GM23338 (cell line): ENCODE results near the gene CATSPERD. TPM values are rescaled to one million over a fixed set of nuclear protein-coding genes. Genes with fewer than 3 reads are reported as not detected.
A peak's percentile ranks its signal among the peaks of the same experiment; 100 is the strongest.

ENCODE experiments used
- ATAC-seq: fragments of 200-7000 bp; cut with Tn5 transposase; 3 replicates; pipeline ENCODE4 v1.9.1; 2020
- DNase-seq: peaks from one replicate; pipeline ENCODE4 v3.0.0-alpha.2; 2015; ENCODE audit warnings: low spot score
- H2AFZ ChIP-seq: fragments of 200-600 bp; sonication (generic); 2 replicates; pipeline ENCODE4 v1.8.0; 2016; ENCODE audit warnings: antibody characterized with exemption, mild to moderate bottlenecking, moderate library complexity
- H3F3A ChIP-seq: fragments of 200-600 bp; sonication (generic); replicated peaks from 2 replicates; pipeline ENCODE4 v1.8.0; 2017; ENCODE audit warnings: antibody characterized with exemption, mixed run types, low read depth
- H3K27ac ChIP-seq: fragments of 200-600 bp; sonication (generic); 2 replicates; pipeline ENCODE4 v1.6.1; 2016; ENCODE audit warnings: low read depth
- H3K27me3 ChIP-seq: fragments of 200-600 bp; sonication (generic); 2 replicates; pipeline ENCODE4 v1.8.0; 2016; ENCODE audit warnings: mild to moderate bottlenecking, mixed run types, moderate library complexity; ENCODE audit not compliant: insufficient read depth
- H3K36me3 ChIP-seq: fragments of 200-600 bp; sonication (generic); 2 replicates; pipeline ENCODE4 v1.8.0; 2016; ENCODE audit warnings: mild to moderate bottlenecking; ENCODE audit not compliant: insufficient read depth
- H3K4me1 ChIP-seq: fragments of 200-600 bp; sonication (generic); 2 replicates; pipeline ENCODE4 v1.8.0; 2016; ENCODE audit warnings: mild to moderate bottlenecking, moderate library complexity; ENCODE audit not compliant: insufficient read depth
- H3K4me2 ChIP-seq: fragments of 200-600 bp; sonication (generic); 2 replicates; pipeline ENCODE4 v1.7.1; 2017; ENCODE audit warnings: mixed run types
- H3K4me3 ChIP-seq: fragments of 200-600 bp; sonication (generic); 2 replicates; pipeline ENCODE4 v1.6.1; 2016; ENCODE audit warnings: mixed run types
- H3K79me2 ChIP-seq: fragments of 200-600 bp; sonication (generic); replicated peaks from 2 replicates; pipeline ENCODE4 v1.8.0; 2017; ENCODE audit warnings: mild to moderate bottlenecking; ENCODE audit not compliant: insufficient read depth
- H3K9me2 ChIP-seq: fragments of 200-600 bp; sonication (generic); 2 replicates; pipeline ENCODE4 v1.8.0; 2017; ENCODE audit not compliant: insufficient read depth
- H4K20me1 ChIP-seq: fragments of 200-600 bp; sonication (generic); replicated peaks from 2 replicates; pipeline ENCODE4 v1.8.0; 2017; ENCODE audit warnings: mild to moderate bottlenecking; ENCODE audit not compliant: insufficient read depth
- H3K27ac Mint-ChIP-seq: 2 replicates; pipeline ENCODE4 v1.8.0; 2020; ENCODE audit warnings: inconsistent platforms, mild to moderate bottlenecking, moderate library complexity, mixed read lengths
- H3K27me3 Mint-ChIP-seq: 3 replicates; pipeline ENCODE4 v1.8.0; 2022; ENCODE audit warnings: low read depth, mild to moderate bottlenecking, moderate library complexity, mixed read lengths, inconsistent platforms; ENCODE audit not compliant: insufficient read depth, poor library complexity
- H3K36me3 Mint-ChIP-seq: 3 replicates; pipeline ENCODE4 v1.8.0; 2021; ENCODE audit warnings: low read depth, mild to moderate bottlenecking, inconsistent platforms, moderate library complexity, mixed read lengths
- H3K4me1 Mint-ChIP-seq: 3 replicates; pipeline ENCODE4 v1.8.0; 2020; ENCODE audit warnings: mild to moderate bottlenecking, inconsistent platforms, mixed read lengths
- H3K4me3 Mint-ChIP-seq: 3 replicates; pipeline ENCODE4 v1.8.0; 2021; ENCODE audit warnings: moderate library complexity, mild to moderate bottlenecking, inconsistent platforms, mixed read lengths
- H3K9me3 Mint-ChIP-seq: 3 replicates; pipeline ENCODE4 v1.8.0; 2020; ENCODE audit warnings: moderate library complexity, mild to moderate bottlenecking, inconsistent platforms, mixed read lengths
- CREB1 ChIP-seq: fragments of 250-450 bp; sonication (Bioruptor Pico); IDR thresholded peaks from 2 replicates; pipeline ENCODE4 v1.5.0; 2020; ENCODE audit warnings: low read depth, mild to moderate bottlenecking, moderate library complexity
- ETS1 ChIP-seq: IDR thresholded peaks from 2 replicates; pipeline ENCODE4 v1.6.1; 2016; ENCODE audit warnings: antibody characterized with exemption
- EZH2 ChIP-seq: fragments of 200-600 bp; sonication (generic); IDR thresholded peaks from one replicate; pipeline ENCODE4 v1.8.0; 2017; ENCODE audit warnings: antibody characterized with exemption, mild to moderate bottlenecking, low read depth; ENCODE audit not compliant: unreplicated experiment
- EZH2phosphoT487 ChIP-seq: fragments of 200-600 bp; sonication (generic); IDR thresholded peaks from one replicate; pipeline ENCODE4 v1.8.1; 2018; ENCODE audit warnings: antibody characterized with exemption; ENCODE audit not compliant: unreplicated experiment
- JUNB ChIP-seq: IDR thresholded peaks from one replicate; pipeline ENCODE4 v1.6.1; 2016; ENCODE audit warnings: antibody characterized with exemption; ENCODE audit not compliant: unreplicated experiment
- POLR2AphosphoS5 ChIP-seq: IDR thresholded peaks from 2 replicates; pipeline ENCODE4 v1.6.1; 2016; ENCODE audit warnings: antibody characterized with exemption, low read depth
- STAT1 ChIP-seq: IDR thresholded peaks from one replicate; pipeline ENCODE4 v1.6.1; 2016; ENCODE audit warnings: antibody characterized with exemption; ENCODE audit not compliant: unreplicated experiment
- ZNF114 ChIP-seq: fragments of 250-450 bp; sonication (Bioruptor Pico); IDR thresholded peaks from 2 replicates; pipeline ENCODE4 v1.5.0; 2020; ENCODE audit warnings: mild to moderate bottlenecking, moderate library complexity
- ZNF331 ChIP-seq: fragments of 250-450 bp; sonication (Bioruptor Pico); IDR thresholded peaks from 2 replicates; pipeline ENCODE4 v1.5.0; 2020; ENCODE audit warnings: low read depth, mild to moderate bottlenecking, moderate library complexity
- ZNF462 ChIP-seq: fragments of 250-450 bp; sonication (Bioruptor Pico); IDR thresholded peaks from 2 replicates; pipeline ENCODE4 v1.5.0; 2020; ENCODE audit warnings: mild to moderate bottlenecking, moderate library complexity
- polyA plus RNA-seq: library from polyadenylated mRNA; unstranded; fragments of >200 nt; fragmentation: Nextera tagmentation; extraction: Ambion mirVana; gene quantifications from 2 replicates; pipeline ENCODE4 v1.2.1, GENCODE V29; 2016
- total RNA-seq: library from RNA; depleted of rRNA; stranded (reverse); fragments of >200 nt; shearing (Covaris generic); gene quantifications from 2 replicates; pipeline ENCODE4 v1.2.3, GENCODE V29; 2014
- TF ChIP-seq, protein P1 (sequence below): IDR thresholded peaks from one replicate; pipeline ENCODE4 v1.6.1; 2018; ENCODE audit warnings: antibody characterized with exemption; ENCODE audit not compliant: unreplicated experiment

The CATSPERD gene
- total and polyA plus RNA-seq, 2 experiments from 2014 or later = 0.17 TPM; not detected in 1

DNA sequence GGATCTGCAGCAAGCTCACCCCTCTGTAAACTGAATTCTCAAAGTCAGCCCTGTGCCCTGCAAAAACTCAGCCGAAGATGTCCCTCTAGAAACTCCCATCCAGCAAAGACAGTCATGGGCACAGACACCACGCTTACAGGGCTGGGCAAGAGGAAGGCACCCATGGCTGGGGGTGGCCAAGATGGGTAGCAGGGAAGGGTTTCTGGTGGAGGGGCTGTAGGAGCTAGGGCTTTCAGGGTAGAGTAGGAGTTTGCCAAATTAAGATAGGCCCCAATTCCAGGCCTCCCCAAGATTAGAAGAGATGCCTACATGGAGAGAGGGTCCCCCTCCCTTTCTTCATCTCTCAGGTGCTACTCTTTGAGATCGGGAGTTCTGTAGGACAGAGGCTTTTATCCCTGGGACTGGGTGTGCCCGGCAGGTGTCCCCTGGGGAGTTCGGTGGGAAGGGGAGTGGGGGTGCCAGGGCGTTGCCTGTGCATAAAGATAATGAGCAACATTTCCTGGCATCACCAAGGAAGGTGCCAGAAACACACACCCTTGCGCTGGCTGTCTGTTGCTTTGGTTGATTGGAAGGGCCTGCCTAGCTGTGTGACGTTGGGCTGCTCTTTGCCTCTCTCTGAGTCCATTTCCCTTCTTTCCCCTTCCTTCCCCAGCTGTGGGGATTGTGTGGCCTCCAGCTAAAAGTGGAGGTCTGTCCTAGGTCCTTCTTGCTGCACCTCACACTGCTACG lies 93.8 kb downstream of the CATSPERD start (continued):
- no peak for TF ChIP-seq ZNF462

DNA sequence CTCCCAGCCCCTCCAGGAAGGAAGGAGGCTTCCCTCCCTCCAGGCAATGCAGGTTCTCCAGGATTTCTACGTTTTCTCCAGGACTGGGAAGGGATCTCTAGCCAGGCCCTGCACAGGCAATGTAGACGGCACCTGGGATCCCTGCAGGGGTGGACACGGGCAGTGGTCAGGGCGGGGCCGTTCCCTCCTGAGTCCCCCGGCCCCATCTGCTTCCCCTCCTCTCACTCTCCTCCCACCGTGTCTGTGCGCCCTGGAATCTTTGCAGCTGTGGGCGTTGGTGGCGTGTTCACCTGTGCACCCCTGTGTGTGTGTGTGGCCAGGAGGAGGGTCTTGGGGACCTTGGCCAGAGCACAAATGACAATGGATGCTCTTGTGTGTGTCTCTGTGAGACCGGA lies 94.4 kb downstream of the CATSPERD start:
- Histone ChIP-seq H3K36me3 (no peaks in the 10 kb centered on the region), H4K20me1 (no peaks in the 10 kb centered on the region; the same call in 1 of the 2 replicates), H3K9me2 (no peaks in the 10 kb centered on the region), H3K4me1 (no peaks in the 10 kb centered on the region), H2AFZ (no peak overlapping the region), H3K27me3 (no peaks in the 10 kb centered on the region), H3K79me2 (no peaks in the 10 kb centered on the region), H3K27ac (no peak overlapping the region), H3K4me2 (no peak overlapping the region), H3K4me3 (no peak overlapping the region), H3F3A (no peaks in the 10 kb centered on the region)
- ATAC-seq (no peak), DNase-seq (no peak)
- Mint-ChIP-seq H3K27ac (peak overlapping the region; percentile 32; the same call in 1 of the 2 replicates), H3K36me3 (no peaks in the 10 kb centered on the region), H3K9me3 (no peaks in the 10 kb centered on the region), H3K4me3 (no peak overlapping the region), H3K4me1 (no peaks in the 10 kb centered on the region), H3K27me3 (peaks cover 12% of the 10 kb centered on the region)
- TF ChIP-seq EZH2phosphoT487 = no peak
- TF ChIP-seq EZH2 = no peak
- TF ChIP-seq ZNF331 (CRISPR knock-in tag) = no peak
- TF ChIP-seq, protein P1, sequence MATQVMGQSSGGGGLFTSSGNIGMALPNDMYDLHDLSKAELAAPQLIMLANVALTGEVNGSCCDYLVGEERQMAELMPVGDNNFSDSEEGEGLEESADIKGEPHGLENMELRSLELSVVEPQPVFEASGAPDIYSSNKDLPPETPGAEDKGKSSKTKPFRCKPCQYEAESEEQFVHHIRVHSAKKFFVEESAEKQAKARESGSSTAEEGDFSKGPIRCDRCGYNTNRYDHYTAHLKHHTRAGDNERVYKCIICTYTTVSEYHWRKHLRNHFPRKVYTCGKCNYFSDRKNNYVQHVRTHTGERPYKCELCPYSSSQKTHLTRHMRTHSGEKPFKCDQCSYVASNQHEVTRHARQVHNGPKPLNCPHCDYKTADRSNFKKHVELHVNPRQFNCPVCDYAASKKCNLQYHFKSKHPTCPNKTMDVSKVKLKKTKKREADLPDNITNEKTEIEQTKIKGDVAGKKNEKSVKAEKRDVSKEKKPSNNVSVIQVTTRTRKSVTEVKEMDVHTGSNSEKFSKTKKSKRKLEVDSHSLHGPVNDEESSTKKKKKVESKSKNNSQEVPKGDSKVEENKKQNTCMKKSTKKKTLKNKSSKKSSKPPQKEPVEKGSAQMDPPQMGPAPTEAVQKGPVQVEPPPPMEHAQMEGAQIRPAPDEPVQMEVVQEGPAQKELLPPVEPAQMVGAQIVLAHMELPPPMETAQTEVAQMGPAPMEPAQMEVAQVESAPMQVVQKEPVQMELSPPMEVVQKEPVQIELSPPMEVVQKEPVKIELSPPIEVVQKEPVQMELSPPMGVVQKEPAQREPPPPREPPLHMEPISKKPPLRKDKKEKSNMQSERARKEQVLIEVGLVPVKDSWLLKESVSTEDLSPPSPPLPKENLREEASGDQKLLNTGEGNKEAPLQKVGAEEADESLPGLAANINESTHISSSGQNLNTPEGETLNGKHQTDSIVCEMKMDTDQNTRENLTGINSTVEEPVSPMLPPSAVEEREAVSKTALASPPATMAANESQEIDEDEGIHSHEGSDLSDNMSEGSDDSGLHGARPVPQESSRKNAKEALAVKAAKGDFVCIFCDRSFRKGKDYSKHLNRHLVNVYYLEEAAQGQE = no peak
- no peak for TF ChIP-seq STAT1
- no peak for TF ChIP-seq ETS1
- TF ChIP-seq ZNF114 (CRISPR knock-in tag) = no peak
- no peak for TF ChIP-seq CREB1 (CRISPR knock-in tag)
- no peak for TF ChIP-seq POLR2AphosphoS5
- no peak for TF ChIP-seq JUNB
